A549 (cell line): Measurements from ENCODE around the gene MTHFR. TPM values are rescaled to one million over a fixed set of nuclear protein-coding genes. Genes with fewer than 3 reads are reported as not detected.

ENCODE experiments used
- ATAC-seq, 2 experiments: fragments of 200-7000 bp in 1 of 2; fragments of >200 bp in 1 of 2; cut with Nextera tagmentation in 1 of 2; cut with Tn5 transposase in 1 of 2; 3 replicates each; pipeline versions ENCODE4 v1.8.0 to v1.9.1; 2018 to 2020; ENCODE audit warnings: mild to moderate bottlenecking in 1 of 2, moderate library complexity in 1 of 2
- CTCF ChIA-PET: fragments of 300-600 bp; sonication (Branson Sonifier 250); formaldehyde crosslinking; extraction: SDS; loops from one replicate; lab custom pipeline; 2021; ENCODE audit warnings: antibody characterized with exemption, inconsistent platforms; lab: Yijun Ruan, JAX
- POLR2A ChIA-PET: fragments of 350-600 bp; formaldehyde crosslinking; extraction: SDS; loops from one replicate; lab custom pipeline; 2021; ENCODE audit warnings: antibody characterized with exemption, inconsistent platforms; lab: Yijun Ruan, JAX
- DNase-seq, 2 experiments: peaks; one replicate each; pipeline versions ENCODE4 v3.0.0 to v3.0.0-alpha.2; 2011 to 2016; ENCODE audit warnings: low read depth in 1 of 2, low spot score in 1 of 2
- FAIRE-seq: peaks from 2 replicates; lab custom pipeline; 2011; peaks lifted over from hg19 to GRCh38; lab: Jason Lieb, UNC
- H3K27ac ChIP-seq, 2 experiments: fragments of >200 bp; sonication (Bioruptor Twin); formaldehyde crosslinking; 3 replicates each; pipeline ENCODE4 v1.5.1; 2016 to 2017
- H3K4me1 ChIP-seq: fragments of >200 bp; sonication (Bioruptor Twin); formaldehyde crosslinking; 3 replicates; pipeline ENCODE4 v1.6.1; 2016
- H3K4me2 ChIP-seq: fragments of >200 bp; sonication (Bioruptor Twin); formaldehyde crosslinking; 3 replicates; pipeline ENCODE4 v1.6.1; 2016
- H3K4me3 ChIP-seq: fragments of >200 bp; sonication (Bioruptor Twin); formaldehyde crosslinking; 3 replicates; pipeline ENCODE4 v1.5.1; 2016
- H3K9me3 ChIP-seq: fragments of >200 bp; sonication (Bioruptor Twin); formaldehyde crosslinking; 3 replicates; pipeline ENCODE4 v1.6.1; 2016
- CEBPB ChIP-seq, 2 experiments: fragments of >200 bp in 1 of 2; sonication (Bioruptor Twin) in 1 of 2; formaldehyde crosslinking in 1 of 2; IDR thresholded peaks; 2 replicates each; pipeline ENCODE4 v1.6.1; 2012 to 2016
- CTCF ChIP-seq: fragments of >200 bp; sonication (Bioruptor Twin); formaldehyde crosslinking; IDR thresholded peaks from 3 replicates; pipeline ENCODE4 v1.5.1; 2016
- EHF ChIP-seq: fragments of 250-450 bp; sonication (Bioruptor Pico); IDR thresholded peaks from 2 replicates; pipeline ENCODE4 v1.5.0; 2020; ENCODE audit warnings: mild to moderate bottlenecking
- EHMT2 ChIP-seq: fragments of 200-600 bp; sonication (generic); IDR thresholded peaks from 2 replicates; pipeline ENCODE4 v1.6.1; 2016; ENCODE audit warnings: antibody characterized with exemption, low read depth, mild to moderate bottlenecking, moderate library complexity
- FOSB ChIP-seq: fragments of 250-450 bp; sonication (Bioruptor Pico); IDR thresholded peaks from 2 replicates; pipeline ENCODE4 v1.5.0; 2020; ENCODE audit warnings: mild to moderate bottlenecking, moderate library complexity
- GATA3 ChIP-seq: IDR thresholded peaks from 2 replicates; pipeline ENCODE4 v1.6.1; 2012; ENCODE audit warnings: borderline replicate concordance
- HES2 ChIP-seq: fragments of >200 bp; sonication (Bioruptor Twin); formaldehyde crosslinking; IDR thresholded peaks from 2 replicates; pipeline ENCODE4 v1.6.1; 2016
- HMGXB4 ChIP-seq: fragments of 250-450 bp; sonication (Bioruptor Pico); IDR thresholded peaks from 2 replicates; pipeline ENCODE4 v1.5.0; 2021; ENCODE audit warnings: mild to moderate bottlenecking, moderate library complexity, borderline replicate concordance
- JUN ChIP-seq, 2 experiments: fragments of >200 bp; sonication (Bioruptor Twin); formaldehyde crosslinking; IDR thresholded peaks; 2 replicates in 1 of 2; 3 replicates in 1 of 2; pipeline ENCODE4 v1.6.1; 2016 to 2017
- MAFK ChIP-seq: fragments of 450-650 bp; IDR thresholded peaks from 2 replicates; pipeline ENCODE4 v1.6.1; 2014; ENCODE audit not compliant: partially characterized antibody
- MAX ChIP-seq: IDR thresholded peaks from 2 replicates; pipeline ENCODE4 v1.6.1; 2012
- NPAS2 ChIP-seq: fragments of 250-450 bp; sonication (Bioruptor Pico); IDR thresholded peaks from 2 replicates; pipeline ENCODE4 v1.8.0; 2022; ENCODE audit warnings: mild to moderate bottlenecking, moderate library complexity, borderline replicate concordance
- PHF8 ChIP-seq: fragments of 200-600 bp; sonication (generic); IDR thresholded peaks from 2 replicates; pipeline ENCODE4 v1.6.1; 2016; ENCODE audit warnings: low read depth, mild to moderate bottlenecking, antibody characterized with exemption, moderate library complexity, borderline replicate concordance
- POLR2AphosphoS2 ChIP-seq: conservative IDR thresholded peaks from 2 replicates; pipeline ENCODE4 v1.6.1; 2012; ENCODE audit warnings: low read length, improper control_type of control experiment, inconsistent platforms
- ZC3H11A ChIP-seq: fragments of 450-650 bp; IDR thresholded peaks from 2 replicates; pipeline ENCODE4 v1.6.1; 2014; ENCODE audit warnings: antibody characterized with exemption, mild to moderate bottlenecking
- ZFP36 ChIP-seq: fragments of 450-650 bp; IDR thresholded peaks from 2 replicates; pipeline ENCODE4 v1.6.1; 2014; ENCODE audit warnings: borderline replicate concordance; ENCODE audit not compliant: partially characterized antibody
- WGBS: methylation state at CpG from one replicate; pipeline ENCODE4 v1.1.6; 2017; ENCODE audit errors: missing lambda C conversion rate; 5-methylcytosine and 5-hydroxymethylcytosine counted together
- polyA plus RNA-seq, 4 experiments: library from polyadenylated mRNA; depleted of rRNA in 3 of 4; stranded (reverse); fragments of >200 nt; fragmentation: RNase III in 1 of 4; extraction: RNeasy Plus Mini Kit Qiagen cat#74134 plus additional on column Dnase treatment in 1 of 4; gene quantifications; 2 replicates in 3 of 4; 3 replicates in 1 of 4; pipeline ENCODE4 v1.2.3, GENCODE V29; 2011 to 2017
- TF ChIP-seq, protein P1 (sequence below): IDR thresholded peaks from 2 replicates; pipeline ENCODE4 v1.6.1; 2012
- TF ChIP-seq, protein P2 (sequence below): fragments of 250-450 bp; sonication (Bioruptor Pico); IDR thresholded peaks from 2 replicates; pipeline ENCODE4 v1.5.0; 2020; ENCODE audit warnings: low read depth, mild to moderate bottlenecking, moderate library complexity
- TF ChIP-seq, protein P3 (sequence below): fragments of 200-600 bp; sonication (generic); IDR thresholded peaks from 2 replicates; pipeline ENCODE4 v1.6.1; 2016; ENCODE audit warnings: antibody characterized with exemption, mild to moderate bottlenecking, moderate library complexity

The MTHFR gene
- polyA plus RNA-seq, 2 of the 4 experiments (the other 2 are of a cell fraction), result 4.5 to 5.2 TPM

- ATAC-seq (no peak), FAIRE-seq (no peak), DNase-seq (no peak)
- ChIA-PET POLR2A (no interaction called here), CTCF (interaction anchor here (1.3 kb wide), 1 partner anchor 12 kb away, joined by 7 read pairs; no protein-coding TSS in a partner anchor)
- Histone ChIP-seq H3K4me1 (no peaks in the 10 kb centered on the region), H3K27ac (no peak overlapping the region), H3K9me3 (no peaks in the 10 kb centered on the region), H3K4me3 (no peak overlapping the region), H3K4me2 (no peak overlapping the region)
- WGBS, result 43% methylated on average over 11 of the region's 11 CpGs
- TF ChIP-seq HMGXB4 (CRISPR knock-in tag) (no peak), MAFK (no peak), GATA3 (no peak), ZFP36 (no peak), EHF (CRISPR knock-in tag) (no peak), CEBPB (IDR thresholded peaks at IDR 0.05) (no peak), JUN (IDR thresholded peaks at IDR 0.05) (no peak), CTCF (no peak), NPAS2 (CRISPR knock-in tag) (no peak), FOSB (CRISPR knock-in tag) (no peak), MAX (no peak), PHF8 (no peak), HES2 (no peak), EHMT2 (no peak), ZC3H11A (no peak), POLR2AphosphoS2 (no peak)
- TF ChIP-seq, protein P1, sequence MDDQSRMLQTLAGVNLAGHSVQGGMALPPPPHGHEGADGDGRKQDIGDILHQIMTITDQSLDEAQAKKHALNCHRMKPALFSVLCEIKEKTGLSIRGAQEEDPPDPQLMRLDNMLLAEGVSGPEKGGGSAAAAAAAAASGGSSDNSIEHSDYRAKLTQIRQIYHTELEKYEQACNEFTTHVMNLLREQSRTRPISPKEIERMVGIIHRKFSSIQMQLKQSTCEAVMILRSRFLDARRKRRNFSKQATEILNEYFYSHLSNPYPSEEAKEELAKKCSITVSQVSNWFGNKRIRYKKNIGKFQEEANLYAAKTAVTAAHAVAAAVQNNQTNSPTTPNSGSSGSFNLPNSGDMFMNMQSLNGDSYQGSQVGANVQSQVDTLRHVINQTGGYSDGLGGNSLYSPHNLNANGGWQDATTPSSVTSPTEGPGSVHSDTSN, result no peak
- TF ChIP-seq, protein P2, sequence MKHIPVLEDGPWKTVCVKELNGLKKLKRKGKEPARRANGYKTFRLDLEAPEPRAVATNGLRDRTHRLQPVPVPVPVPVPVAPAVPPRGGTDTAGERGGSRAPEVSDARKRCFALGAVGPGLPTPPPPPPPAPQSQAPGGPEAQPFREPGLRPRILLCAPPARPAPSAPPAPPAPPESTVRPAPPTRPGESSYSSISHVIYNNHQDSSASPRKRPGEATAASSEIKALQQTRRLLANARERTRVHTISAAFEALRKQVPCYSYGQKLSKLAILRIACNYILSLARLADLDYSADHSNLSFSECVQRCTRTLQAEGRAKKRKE (CRISPR knock-in tag), result no peak
- TF ChIP-seq, protein P3, sequence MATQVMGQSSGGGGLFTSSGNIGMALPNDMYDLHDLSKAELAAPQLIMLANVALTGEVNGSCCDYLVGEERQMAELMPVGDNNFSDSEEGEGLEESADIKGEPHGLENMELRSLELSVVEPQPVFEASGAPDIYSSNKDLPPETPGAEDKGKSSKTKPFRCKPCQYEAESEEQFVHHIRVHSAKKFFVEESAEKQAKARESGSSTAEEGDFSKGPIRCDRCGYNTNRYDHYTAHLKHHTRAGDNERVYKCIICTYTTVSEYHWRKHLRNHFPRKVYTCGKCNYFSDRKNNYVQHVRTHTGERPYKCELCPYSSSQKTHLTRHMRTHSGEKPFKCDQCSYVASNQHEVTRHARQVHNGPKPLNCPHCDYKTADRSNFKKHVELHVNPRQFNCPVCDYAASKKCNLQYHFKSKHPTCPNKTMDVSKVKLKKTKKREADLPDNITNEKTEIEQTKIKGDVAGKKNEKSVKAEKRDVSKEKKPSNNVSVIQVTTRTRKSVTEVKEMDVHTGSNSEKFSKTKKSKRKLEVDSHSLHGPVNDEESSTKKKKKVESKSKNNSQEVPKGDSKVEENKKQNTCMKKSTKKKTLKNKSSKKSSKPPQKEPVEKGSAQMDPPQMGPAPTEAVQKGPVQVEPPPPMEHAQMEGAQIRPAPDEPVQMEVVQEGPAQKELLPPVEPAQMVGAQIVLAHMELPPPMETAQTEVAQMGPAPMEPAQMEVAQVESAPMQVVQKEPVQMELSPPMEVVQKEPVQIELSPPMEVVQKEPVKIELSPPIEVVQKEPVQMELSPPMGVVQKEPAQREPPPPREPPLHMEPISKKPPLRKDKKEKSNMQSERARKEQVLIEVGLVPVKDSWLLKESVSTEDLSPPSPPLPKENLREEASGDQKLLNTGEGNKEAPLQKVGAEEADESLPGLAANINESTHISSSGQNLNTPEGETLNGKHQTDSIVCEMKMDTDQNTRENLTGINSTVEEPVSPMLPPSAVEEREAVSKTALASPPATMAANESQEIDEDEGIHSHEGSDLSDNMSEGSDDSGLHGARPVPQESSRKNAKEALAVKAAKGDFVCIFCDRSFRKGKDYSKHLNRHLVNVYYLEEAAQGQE, result no peak
Measured at GRCh38 chr1:11850156-11850555, 44.4 kb upstream of the MTHFR start.
